ENCODE results near the gene PDZD7.

PDZD7 gene

GRCh38 chr10:100982916-100983830 lies 47.8 kb downstream of the PDZD7 start:
- TF ChIP-seq CTCF (IDR thresholded peaks at IDR 0.05; ENCODE audit: control insufficient read depth, extremely low read depth, insufficient read depth), result no peak
- no peak overlapping the region for H3K4me3 ChIP-seq (ENCODE audit: low read depth, low read length)
- DNase-seq (ENCODE audit: low read depth), result no peak

GRCh38 chr10:100981178-100981772 lies 49.7 kb downstream of the PDZD7 start:
- TF ChIP-seq CTCF (IDR thresholded peaks at IDR 0.05; ENCODE audit: control insufficient read depth, extremely low read depth, insufficient read depth), result no peak
- DNase-seq (ENCODE audit: low read depth), result no peak
- H3K4me3 ChIP-seq (ENCODE audit: low read depth, low read length), result no peak overlapping the region

- no peak for TF ChIP-seq CTCF (IDR thresholded peaks at IDR 0.05; ENCODE audit: control insufficient read depth, extremely low read depth, insufficient read depth)
- no peak for DNase-seq (ENCODE audit: low read depth)
- H3K4me3 ChIP-seq (ENCODE audit: low read depth, low read length), result no peak overlapping the region
Measured at GRCh38 chr10:100980711-100981110, 50.2 kb downstream of the PDZD7 start.

- no peak for TF ChIP-seq CTCF (IDR thresholded peaks at IDR 0.05; ENCODE audit: control insufficient read depth, extremely low read depth, insufficient read depth)
- DNase-seq (ENCODE audit: low read depth), result no peak
- no peak overlapping the region for H3K4me3 ChIP-seq (ENCODE audit: low read depth, low read length)
Measured at GRCh38 chr10:100980311-100980710, 50.6 kb downstream of the PDZD7 start.

- no peak overlapping the region for H3K4me3 ChIP-seq (ENCODE audit: low read depth, low read length)
- TF ChIP-seq CTCF (IDR thresholded peaks at IDR 0.05; ENCODE audit: control insufficient read depth, extremely low read depth, insufficient read depth), result no peak
- DNase-seq (ENCODE audit: low read depth), result no peak
Measured at GRCh38 chr10:100979791-100980272, 51.1 kb downstream of the PDZD7 start.

- DNase-seq (ENCODE audit: low read depth), result no peak
- no peak for TF ChIP-seq CTCF (IDR thresholded peaks at IDR 0.05; ENCODE audit: control insufficient read depth, extremely low read depth, insufficient read depth)
- H3K4me3 ChIP-seq (ENCODE audit: low read depth, low read length), result no peak overlapping the region
Measured at GRCh38 chr10:100978901-100979195, 52.1 kb downstream of the PDZD7 start.
